Activated T-helper 1 cell treated with anti-CD3 and anti-CD28 coated beads, Interleukin-12 subunit alpha, Interleukin-12 subunit beta, Interleukin-2, Interleukin-4 antibody, amounts not matched to agents 30 ng/mL and 10 ng/mL and 1 ng/mL, durations not matched to agents 14 hours and 24 hours and 36 hours (primary cell): ENCODE measurements around the gene CISH. TPM values are rescaled to one million over a fixed set of nuclear protein-coding genes. Genes with fewer than 3 reads are reported as not detected.
A peak's percentile ranks its signal among the peaks of the same experiment; 100 is the strongest.

Experiments
- DNase-seq: peaks from one replicate; pipeline ENCODE4 v3.0.0; 2021; ENCODE audit warnings: low spot score
- H3K27ac Mint-ChIP-seq: one replicate; pipeline ENCODE4 v1.8.0; 2021; ENCODE audit warnings: mild to moderate bottlenecking, mixed read lengths
- H3K27me3 Mint-ChIP-seq: one replicate; pipeline ENCODE4 v1.8.0; 2022; ENCODE audit warnings: mild to moderate bottlenecking, moderate library complexity, mixed read lengths; ENCODE audit not compliant: insufficient read depth
- H3K36me3 Mint-ChIP-seq: one replicate; pipeline ENCODE4 v1.8.0; 2021; ENCODE audit warnings: low read depth, mixed read lengths
- H3K4me1 Mint-ChIP-seq: one replicate; pipeline ENCODE4 v1.8.0; 2021; ENCODE audit warnings: low read depth, mixed read lengths
- H3K4me3 Mint-ChIP-seq: one replicate; pipeline ENCODE4 v1.8.0; 2021; ENCODE audit warnings: mild to moderate bottlenecking, moderate library complexity, mixed read lengths
- H3K9me3 Mint-ChIP-seq: one replicate; pipeline ENCODE4 v1.8.0; 2021; ENCODE audit warnings: mixed read lengths
- intact Hi-C: fragments of 100-400 bp; cut with micrococcal nuclease; formaldehyde crosslinking; loops from one replicate; pipeline ENCODE4 v1.15.1; 2024
- total RNA-seq: library from RNA; stranded (reverse); gene quantifications from 2 replicates; pipeline ENCODE4 v1.2.3, GENCODE V29; 2022

CISH gene
- total RNA-seq, 1 donor from 2014 or later: 334 TPM

GRCh38 chr3:50607271-50608091 is 4.1 kb downstream of the CISH start:
- Mint-ChIP-seq H3K4me1 (peaks cover 63% of the 10 kb centered on the region), H3K27ac (peak overlapping the region; percentile 98), H3K4me3 (peak overlapping the region; percentile 99), H3K36me3 (peaks cover 89% of the 10 kb centered on the region), H3K9me3 (no peaks in the 10 kb centered on the region), H3K27me3 (no peaks in the 10 kb centered on the region)
- no peak for DNase-seq
- intact Hi-C loops: no loop called here

GRCh38 chr3:50606596-50606995 is 5.0 kb downstream of the CISH start:
- peaks cover 88% of the 10 kb centered on the region for H3K36me3 Mint-ChIP-seq
- H3K4me1 Mint-ChIP-seq: peaks cover 66% of the 10 kb centered on the region
- no peaks in the 10 kb centered on the region for H3K9me3 Mint-ChIP-seq
- intact Hi-C loops: no loop called here
- no peak for DNase-seq
- H3K4me3 Mint-ChIP-seq: peak overlapping the region; percentile 99
- H3K27ac Mint-ChIP-seq: peak overlapping the region; percentile 98
- no peaks in the 10 kb centered on the region for H3K27me3 Mint-ChIP-seq

DNA sequence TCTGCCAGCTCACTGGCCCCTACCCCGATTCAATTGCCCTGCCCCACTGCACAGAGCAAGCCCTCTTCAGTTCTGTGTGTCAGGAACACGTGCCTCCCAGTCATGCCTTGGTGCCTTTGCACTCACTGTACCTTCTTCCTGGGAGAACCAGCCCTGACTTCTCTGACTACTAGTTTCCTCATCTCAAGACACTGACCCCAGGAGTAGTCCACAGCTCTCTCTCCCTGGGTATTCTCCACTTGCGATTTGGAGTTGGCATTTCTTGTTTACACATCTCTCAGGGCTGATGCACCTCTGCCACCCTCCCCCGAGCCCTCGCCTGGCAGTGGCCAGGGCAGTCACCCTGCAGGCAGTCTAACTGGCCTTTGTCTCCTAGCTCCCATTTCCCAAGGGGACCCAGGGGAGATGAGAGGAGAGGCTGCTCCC is 5.7 kb downstream of the CISH start:
- intact Hi-C loops: no loop called here
- Mint-ChIP-seq H3K4me1 (peaks cover 71% of the 10 kb centered on the region), H3K9me3 (no peaks in the 10 kb centered on the region)

GRCh38 chr3:50604628-50605588 is 6.7 kb downstream of the CISH start:
- intact Hi-C loops: no loop called here
- DNase-seq: no peak
- Mint-ChIP-seq H3K36me3 (peaks cover 79% of the 10 kb centered on the region), H3K4me3 (peak overlapping the region; percentile 99), H3K27ac (peak overlapping the region; percentile 98), H3K9me3 (no peaks in the 10 kb centered on the region), H3K4me1 (peaks cover 81% of the 10 kb centered on the region), H3K27me3 (no peaks in the 10 kb centered on the region)

More for the DNA sequence above, 5.7 kb downstream of the CISH start:
- H3K27me3 Mint-ChIP-seq: no peaks in the 10 kb centered on the region
- H3K27ac Mint-ChIP-seq: peak overlapping the region; percentile 98
- DNase-seq: no peak
- peak overlapping the region; percentile 99 for H3K4me3 Mint-ChIP-seq
- peaks cover 85% of the 10 kb centered on the region for H3K36me3 Mint-ChIP-seq

GRCh38 chr3:50604110-50604621 is 7.4 kb downstream of the CISH start:
- Mint-ChIP-seq H3K4me1 (peaks cover 89% of the 10 kb centered on the region), H3K27ac (peak overlapping the region; percentile 98), H3K36me3 (peaks cover 75% of the 10 kb centered on the region), H3K27me3 (no peaks in the 10 kb centered on the region), H3K9me3 (no peaks in the 10 kb centered on the region), H3K4me3 (peak overlapping the region; percentile 99)
- intact Hi-C loops: no loop called here
- DNase-seq: no peak

- intact Hi-C loops: no loop called here
- H3K4me3 Mint-ChIP-seq: peak overlapping the region; percentile 99
- no peaks in the 10 kb centered on the region for H3K27me3 Mint-ChIP-seq
- no peaks in the 10 kb centered on the region for H3K9me3 Mint-ChIP-seq
- peak overlapping the region; percentile 98 for H3K27ac Mint-ChIP-seq
- H3K4me1 Mint-ChIP-seq: peaks cover 92% of the 10 kb centered on the region
- H3K36me3 Mint-ChIP-seq: peaks cover 75% of the 10 kb centered on the region
- DNase-seq: no peak
Observed at GRCh38 chr3:50603261-50604109, 8.1 kb downstream of the CISH start.

GRCh38 chr3:50602595-50603191 is 8.9 kb downstream of the CISH start:
- intact Hi-C loops: no loop called here
- H3K4me1 Mint-ChIP-seq: peaks cover 92% of the 10 kb centered on the region
- H3K27me3 Mint-ChIP-seq: no peaks in the 10 kb centered on the region
- H3K4me3 Mint-ChIP-seq: peak overlapping the region; percentile 99
- H3K27ac Mint-ChIP-seq: peak overlapping the region; percentile 98
- no peaks in the 10 kb centered on the region for H3K9me3 Mint-ChIP-seq
- no peak for DNase-seq
- H3K36me3 Mint-ChIP-seq: peaks cover 74% of the 10 kb centered on the region

DNA sequence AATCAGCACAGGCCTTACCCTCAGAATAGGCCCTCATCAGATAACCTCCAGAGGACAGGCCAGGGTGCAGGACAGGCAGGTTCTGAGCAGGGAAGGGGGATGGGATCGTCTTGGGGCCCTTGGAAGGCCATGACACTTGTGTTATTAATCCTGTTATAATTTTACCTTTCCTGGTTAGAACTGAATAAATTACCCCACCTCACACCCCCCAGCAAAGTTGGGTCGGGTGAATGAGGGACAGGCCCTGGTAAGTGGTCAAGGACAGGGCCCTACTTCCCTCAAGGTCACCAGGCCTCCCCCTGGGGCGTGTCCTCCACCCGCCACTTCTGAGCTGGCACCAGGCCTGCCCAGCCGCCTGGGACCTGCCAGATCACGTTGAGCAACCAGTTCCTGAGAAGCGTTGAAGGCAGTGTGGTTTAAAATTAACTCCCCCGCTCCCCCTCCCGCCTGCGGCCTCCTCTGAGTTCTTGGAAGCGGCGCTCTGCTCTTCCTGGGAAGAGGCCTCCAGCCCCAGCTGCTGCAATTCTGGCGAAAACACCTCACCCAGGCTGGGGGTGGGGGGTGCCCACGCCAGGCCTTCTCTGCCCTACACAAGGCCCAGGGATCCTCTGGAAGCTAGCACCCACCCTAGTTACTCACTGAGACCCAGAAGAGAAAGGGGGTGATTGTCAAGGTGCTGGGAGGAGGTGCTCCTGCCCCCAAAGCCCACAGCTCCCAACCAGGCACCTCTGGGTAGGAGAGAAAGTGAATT is 10.6 kb downstream of the CISH start:
- no peaks in the 10 kb centered on the region for H3K27me3 Mint-ChIP-seq
- H3K9me3 Mint-ChIP-seq: no peaks in the 10 kb centered on the region
- H3K4me1 Mint-ChIP-seq: peaks cover 83% of the 10 kb centered on the region
- intact Hi-C loops: loop anchor here (1.0 to 2.0 kb wide), 4 partner anchors 10 to 28 kb away; partner anchors contain the start of genes CISH and MAPKAPK3
- H3K36me3 Mint-ChIP-seq: peaks cover 58% of the 10 kb centered on the region
- peak; percentile 81 for DNase-seq
- peak overlapping the region; percentile 98 for H3K27ac Mint-ChIP-seq
- H3K4me3 Mint-ChIP-seq: peak overlapping the region; percentile 99

DNA sequence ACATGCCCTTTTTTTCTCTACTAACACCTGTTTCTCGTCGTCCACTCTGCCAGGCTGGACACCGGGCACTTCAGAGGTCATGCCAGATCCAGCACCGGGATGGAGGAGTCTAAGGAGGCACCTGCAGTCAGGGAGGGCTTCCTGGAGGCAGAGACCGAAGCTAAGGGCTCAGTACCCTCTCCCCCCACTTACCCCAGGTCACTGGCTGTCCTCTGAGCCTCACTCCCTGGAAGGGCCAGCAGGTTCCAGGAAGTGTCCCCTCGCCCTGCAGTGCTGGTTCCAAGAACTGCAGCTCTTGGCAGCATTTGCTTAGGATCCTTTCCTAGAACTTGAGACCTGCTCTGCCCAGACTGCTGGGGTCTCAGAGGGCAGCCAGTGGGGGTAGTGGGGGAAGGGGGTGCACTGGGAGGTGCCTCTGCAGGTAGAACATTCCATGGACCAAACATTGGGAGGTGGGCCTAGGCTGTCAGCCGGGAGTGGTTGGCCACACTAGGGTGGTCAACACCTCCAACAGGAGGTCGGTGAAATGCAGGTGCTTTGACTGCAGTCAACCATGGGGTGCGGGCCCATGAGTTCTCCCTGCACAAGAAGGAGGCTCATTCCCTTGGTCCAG is 11.3 kb downstream of the CISH start:
- H3K4me3 Mint-ChIP-seq: peak overlapping the region; percentile 99
- no peak for DNase-seq
- peaks cover 83% of the 10 kb centered on the region for H3K4me1 Mint-ChIP-seq
- intact Hi-C loops: loop anchor here (2.0 kb wide), 1 partner anchor 17 kb away; the partner anchor contains the start of gene MAPKAPK3
- peaks cover 50% of the 10 kb centered on the region for H3K36me3 Mint-ChIP-seq
- H3K27ac Mint-ChIP-seq: peak overlapping the region; percentile 98
- H3K9me3 Mint-ChIP-seq: no peaks in the 10 kb centered on the region
- no peaks in the 10 kb centered on the region for H3K27me3 Mint-ChIP-seq

DNA sequence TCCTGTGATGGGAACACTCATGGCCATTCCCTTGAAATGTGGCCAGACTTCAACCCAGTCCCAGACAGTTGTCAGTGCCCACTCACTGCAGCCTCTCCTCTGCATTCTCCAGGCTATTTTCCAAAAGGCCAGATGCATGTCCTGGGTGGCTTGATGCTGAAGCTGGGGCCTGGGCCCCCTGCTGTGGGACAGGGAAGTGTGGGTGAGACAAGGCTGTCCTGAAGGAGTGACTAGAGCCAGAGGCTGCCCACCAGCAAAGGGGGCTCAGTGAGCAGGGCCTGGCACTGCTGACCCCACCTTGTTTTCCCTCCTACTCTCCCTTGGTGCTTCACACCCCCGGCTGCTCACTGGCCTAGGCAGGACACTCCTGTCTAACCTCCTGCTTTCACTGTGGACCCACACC is 11.9 kb downstream of the CISH start:
- peak overlapping the region; percentile 98 for H3K27ac Mint-ChIP-seq
- intact Hi-C loops: loop anchor here (2.0 kb wide), 1 partner anchor 17 kb away; the partner anchor contains the start of gene MAPKAPK3
- H3K9me3 Mint-ChIP-seq: no peaks in the 10 kb centered on the region
- no peak for DNase-seq
- H3K4me1 Mint-ChIP-seq: peaks cover 83% of the 10 kb centered on the region
- no peaks in the 10 kb centered on the region for H3K27me3 Mint-ChIP-seq
- peaks cover 48% of the 10 kb centered on the region for H3K36me3 Mint-ChIP-seq
- H3K4me3 Mint-ChIP-seq: peak overlapping the region; percentile 99
